ENCODE data around the gene PDC.

The PDC gene

GRCh38 chr1:186461014-186461413 lies at the start of gene PDC:
Gene PDC (minus strand): TSS chr1:186461114. CDS start chr1:186449459, 11,655 bp downstream.
- no peak for DNase-seq

- DNase-seq: no peak
Observed at GRCh38 chr1:186503190-186503589, 42.3 kb upstream of the PDC start.

GRCh38 chr1:186502087-186502486 lies 41.2 kb upstream of the PDC start:
- DNase-seq: no peak

DNA sequence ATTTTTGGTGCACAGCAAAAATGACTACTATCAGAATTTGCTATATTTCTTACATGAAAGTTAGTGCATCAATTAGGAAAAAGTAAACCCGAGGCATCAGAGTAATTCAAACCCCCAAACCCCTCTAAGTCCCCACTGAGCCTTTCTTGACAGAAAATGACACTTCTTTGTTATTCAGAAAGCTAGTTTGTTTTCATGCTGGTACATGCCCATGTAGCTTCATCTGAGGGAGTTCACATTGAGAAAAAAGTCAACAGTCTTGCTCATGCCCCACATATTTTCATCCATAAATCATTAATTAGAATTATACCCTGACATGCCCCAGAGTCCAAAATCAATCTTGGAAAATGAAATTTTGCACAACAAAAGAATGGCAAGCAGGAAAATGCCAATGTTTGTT lies 39.9 kb upstream of the PDC start:
- no peak for DNase-seq

DNA sequence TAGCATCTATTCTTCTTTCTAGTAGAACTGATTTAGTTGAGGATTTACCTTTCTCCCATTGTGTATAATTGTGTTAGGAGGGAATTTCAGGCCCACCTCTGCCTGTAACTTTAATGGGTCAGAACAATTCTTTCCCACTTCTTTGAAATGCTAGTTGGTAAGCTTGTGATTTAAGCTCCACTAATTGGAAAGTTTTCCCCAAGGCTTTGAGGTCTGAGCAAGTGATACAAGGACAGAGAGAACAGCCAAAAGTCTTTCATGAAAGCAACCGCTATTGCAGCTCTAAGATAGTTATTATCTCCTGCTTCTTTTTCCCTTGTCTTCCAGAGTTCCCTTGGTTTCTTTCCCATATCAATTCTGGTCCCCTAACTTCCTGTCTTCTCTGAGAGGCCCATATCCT lies 38.7 kb upstream of the PDC start:
- no peak for DNase-seq

DNA sequence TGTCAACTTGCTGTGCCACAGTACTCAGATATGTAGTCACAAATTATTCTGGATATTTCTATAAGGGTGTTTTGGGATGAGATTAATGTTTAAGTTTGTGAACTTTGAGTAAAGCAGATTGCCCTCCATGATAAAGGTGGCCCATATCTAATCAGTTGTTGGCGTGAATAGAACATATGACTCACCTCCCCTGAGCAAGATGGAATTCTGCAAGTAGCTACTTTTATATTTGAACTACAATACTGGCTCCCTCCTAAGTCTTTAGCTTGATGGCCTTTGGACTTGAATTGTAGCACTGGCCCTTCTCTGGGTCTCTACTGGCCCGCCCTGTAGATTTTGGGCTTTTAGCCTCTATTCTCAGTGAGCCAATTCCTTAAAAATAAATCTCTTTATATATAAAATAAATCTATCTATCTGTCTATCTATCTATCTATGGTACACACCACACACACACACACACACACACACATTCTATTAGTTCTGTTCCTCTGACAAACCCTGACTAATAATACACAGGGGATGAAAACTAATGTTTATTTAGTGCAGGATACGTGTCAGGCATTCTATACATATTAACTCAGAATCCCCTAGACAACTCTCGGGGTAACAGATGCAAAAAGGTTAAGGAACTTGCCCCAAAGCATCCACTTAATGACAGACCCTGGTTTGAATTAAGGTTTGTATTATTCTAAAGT lies 37.9 kb upstream of the PDC start:
- DNase-seq: no peak

- DNase-seq: no peak
Observed at GRCh38 chr1:186498071-186498470, 37.2 kb upstream of the PDC start.

GRCh38 chr1:186497651-186498050 lies 36.7 kb upstream of the PDC start:
- DNase-seq: no peak

- no peak for DNase-seq
Observed at GRCh38 chr1:186496171-186496851, 35.4 kb upstream of the PDC start.

DNA sequence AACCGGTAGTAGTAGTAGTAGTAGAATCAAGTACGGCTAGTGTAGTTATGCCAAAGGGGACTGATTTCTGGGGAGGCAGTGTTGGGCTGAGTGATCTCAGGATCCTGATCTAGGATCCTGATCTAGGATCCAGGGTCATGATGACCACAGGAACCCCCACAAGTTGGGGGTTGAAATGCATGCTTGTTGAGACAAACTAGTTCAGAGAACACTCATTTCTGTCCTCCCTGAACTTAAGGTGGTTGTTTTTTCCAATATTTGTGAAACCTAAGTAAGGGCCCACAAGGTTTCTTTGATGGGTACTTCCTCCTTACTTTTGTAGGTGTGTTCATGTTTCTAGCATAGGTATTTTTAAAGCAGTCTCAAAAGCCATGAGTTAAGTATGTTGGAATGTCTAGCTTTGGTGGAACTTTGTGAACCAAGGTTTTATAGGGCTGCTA lies 33.9 kb upstream of the PDC start:
- DNase-seq: no peak

DNA sequence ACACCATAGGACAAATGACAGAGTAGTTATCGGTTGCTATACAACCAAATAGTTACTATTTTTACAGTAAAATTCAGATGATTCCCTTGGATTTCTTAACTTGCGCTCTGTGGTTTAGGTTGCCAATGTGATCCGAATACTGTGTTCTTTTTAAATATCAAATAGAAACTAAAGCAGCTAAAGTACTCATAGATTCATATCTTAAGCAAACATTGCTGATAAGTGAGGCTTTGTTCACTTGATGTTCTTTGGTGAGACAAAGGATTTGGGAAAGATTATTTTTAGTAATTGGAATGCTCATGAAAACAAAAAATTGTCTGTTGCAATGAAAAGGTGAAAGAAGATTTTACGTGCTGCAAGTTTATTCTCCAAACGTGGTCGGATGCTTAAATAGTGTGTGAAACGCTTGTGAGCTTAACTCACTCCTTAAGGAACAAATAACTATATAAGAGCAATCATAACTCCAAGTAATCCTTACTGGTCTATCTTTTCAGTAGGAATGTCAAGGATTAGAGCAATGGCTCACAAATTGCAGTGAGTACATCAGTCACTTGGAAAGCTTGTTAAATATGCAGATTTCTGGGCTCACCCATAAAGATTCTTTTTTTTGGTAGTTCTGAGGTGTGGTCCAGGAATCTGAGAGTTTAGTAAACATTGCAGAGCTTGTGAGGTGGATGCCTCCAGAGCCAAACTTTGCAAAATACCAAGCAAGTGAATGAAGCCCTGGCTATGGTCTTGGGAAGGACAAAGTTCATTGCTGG lies 31.8 kb upstream of the PDC start:
- no peak for DNase-seq

GRCh38 chr1:186491336-186491735 lies 30.4 kb upstream of the PDC start:
- no peak for DNase-seq

- no peak for DNase-seq
Observed at GRCh38 chr1:186487163-186487562, 26.2 kb upstream of the PDC start.

GRCh38 chr1:186486061-186486460 lies 25.1 kb upstream of the PDC start:
- DNase-seq: no peak

GRCh38 chr1:186483561-186483960 lies 22.6 kb upstream of the PDC start:
- no peak for DNase-seq

DNA sequence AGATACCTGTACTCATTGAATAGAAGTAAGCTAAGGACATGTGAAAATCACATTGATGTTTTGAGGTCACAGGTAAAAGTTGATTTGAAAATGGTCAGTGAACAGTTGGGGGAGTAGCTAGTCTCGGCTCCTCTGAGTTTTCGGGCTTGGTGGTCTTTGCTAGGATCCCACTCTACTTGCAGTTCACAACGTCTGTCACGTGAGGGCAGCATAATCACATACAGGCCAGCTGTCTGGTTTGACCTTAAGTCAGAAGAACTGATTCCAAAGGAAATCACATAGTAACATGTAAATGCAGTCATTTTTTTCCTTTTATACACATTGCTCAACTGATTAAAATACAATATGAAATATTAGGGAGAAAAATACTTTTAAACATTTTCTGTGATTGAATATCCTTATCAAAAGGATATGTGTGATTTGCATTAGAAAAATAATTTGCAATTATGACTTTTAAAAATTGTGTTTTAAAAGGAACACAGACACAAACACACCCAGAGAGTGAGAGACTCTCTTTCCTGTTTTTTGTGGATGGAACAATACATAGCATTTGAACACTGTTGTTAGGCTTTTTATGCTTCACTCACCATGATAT lies 21.8 kb upstream of the PDC start:
- peak; percentile 69 for DNase-seq

- DNase-seq: no peak
Observed at GRCh38 chr1:186481303-186481888, 20.5 kb upstream of the PDC start.

GRCh38 chr1:186479162-186479561 lies 18.2 kb upstream of the PDC start:
- no peak for DNase-seq

- DNase-seq: no peak
Observed at GRCh38 chr1:186476264-186477040, 15.5 kb upstream of the PDC start.

DNA sequence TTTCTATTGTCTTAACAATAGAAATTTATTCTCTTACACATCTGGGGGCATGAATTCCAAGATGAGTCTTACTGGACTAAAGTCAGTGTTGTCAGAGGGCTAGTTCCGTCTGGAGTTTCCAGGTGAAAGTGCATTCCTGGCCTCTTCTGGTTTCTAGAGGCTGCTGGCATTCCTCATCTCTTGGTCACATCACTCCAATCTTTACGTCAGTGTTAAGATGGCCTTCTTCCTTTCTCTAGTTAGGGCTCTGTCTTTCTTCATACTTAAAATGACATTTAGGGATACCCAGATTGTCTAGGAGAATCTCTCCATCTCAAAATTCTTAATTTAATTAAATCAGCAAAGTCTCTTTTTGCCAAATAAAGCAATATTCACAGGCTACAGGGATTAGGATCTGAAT lies 13.3 kb upstream of the PDC start:
- no peak for DNase-seq

DNA sequence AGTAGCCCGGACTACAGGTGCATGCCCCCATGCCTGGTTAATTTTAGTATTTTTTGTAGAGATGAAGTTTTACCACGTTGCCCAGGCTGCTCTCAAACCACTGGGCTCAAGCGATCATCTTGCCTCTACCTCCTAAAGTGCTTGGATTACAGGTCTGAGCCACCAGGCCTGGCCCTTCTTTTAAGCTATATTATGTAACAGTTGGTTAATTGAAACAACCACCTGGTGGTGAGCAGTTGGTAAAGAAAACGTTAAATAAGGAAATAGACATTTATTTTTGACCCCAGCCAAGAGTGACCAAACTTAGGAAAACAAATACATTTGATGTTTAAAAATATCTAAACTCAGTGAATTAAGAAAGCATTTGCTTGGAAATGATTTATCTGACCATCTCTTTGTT lies 12.1 kb upstream of the PDC start:
- no peak for DNase-seq

- DNase-seq: no peak
Observed at GRCh38 chr1:186465946-186466345, 5.0 kb upstream of the PDC start.

Measured in GOT3 (cell line).